GM23248 (cell line): Measurements from ENCODE around the gene SYT6.

ENCODE experiments used
- EZH2 ChIP-seq: fragments of 200-600 bp; sonication (generic); IDR thresholded peaks from 2 replicates; pipeline ENCODE4 v1.6.1; 2018; ENCODE audit warnings: antibody characterized with exemption, mild to moderate bottlenecking; ENCODE audit not compliant: insufficient read depth, poor library complexity, severe bottlenecking
- EZH2phosphoT487 ChIP-seq: fragments of 200-600 bp; sonication (generic); IDR thresholded peaks from 2 replicates; pipeline ENCODE4 v1.6.1; 2018; ENCODE audit warnings: antibody characterized with exemption, moderate library complexity, mild to moderate bottlenecking, low read depth; ENCODE audit not compliant: insufficient read depth

DNA sequence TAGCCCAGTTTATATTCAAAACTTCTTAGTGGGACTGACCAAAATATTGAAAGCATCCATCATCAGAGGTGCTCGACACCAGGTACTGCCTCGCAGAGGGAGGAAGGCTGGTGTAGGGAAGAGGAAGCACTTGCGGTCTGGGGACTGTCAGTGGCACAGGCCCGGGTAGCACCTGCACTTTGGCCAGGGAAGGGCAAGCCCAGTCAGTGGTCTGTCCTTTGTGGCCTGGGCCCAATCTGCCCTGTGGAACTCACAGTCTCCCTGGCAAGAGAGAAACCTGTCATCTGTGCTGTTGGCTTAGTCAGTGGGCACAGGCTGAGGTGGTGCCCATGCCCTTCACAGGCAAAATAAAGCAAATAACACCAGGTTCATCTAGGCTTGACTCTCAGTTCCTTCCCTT, 77.4 kb downstream of the SYT6 start:
- TF ChIP-seq EZH2phosphoT487 (no peak), EZH2 (no peak)
